Smooth muscle cell (in vitro differentiated cells): ENCODE data around the gene PRCC. TPM values are rescaled to one million over a fixed set of nuclear protein-coding genes. Genes with fewer than 3 reads are reported as not detected.

ENCODE experiments used
- DNase-seq: peaks from one replicate; lab custom pipeline; 2025; ENCODE audit not compliant: unreplicated experiment; lab: John Stamatoyannopoulos, UW
- H2AFZ ChIP-seq: fragments of 200-600 bp; sonication (generic); 2 replicates; pipeline ENCODE4 v1.6.0; 2016; ENCODE audit warnings: antibody characterized with exemption, low read depth, mild to moderate bottlenecking
- H3F3A ChIP-seq: fragments of 200-600 bp; sonication (generic); 2 replicates; pipeline ENCODE4 v1.6.0; 2017; ENCODE audit warnings: antibody characterized with exemption, low read depth
- H3K27ac ChIP-seq: fragments of 200-600 bp; sonication (generic); 2 replicates; pipeline ENCODE4 v1.5.1; 2016; ENCODE audit warnings: low read depth, mild to moderate bottlenecking
- H3K27me3 ChIP-seq: fragments of 200-600 bp; sonication (generic); 2 replicates; pipeline ENCODE4 v1.6.1; 2016; ENCODE audit warnings: low read depth, mild to moderate bottlenecking
- H3K36me3 ChIP-seq: fragments of 200-600 bp; sonication (generic); 2 replicates; pipeline ENCODE4 v1.5.1; 2016; ENCODE audit warnings: low read depth
- H3K4me1 ChIP-seq: fragments of 200-600 bp; sonication (generic); 2 replicates; pipeline ENCODE4 v1.5.1; 2016; ENCODE audit warnings: low read depth
- H3K4me2 ChIP-seq: fragments of 200-600 bp; sonication (generic); 2 replicates; pipeline ENCODE4 v1.6.0; 2016; ENCODE audit warnings: mild to moderate bottlenecking
- H3K4me3 ChIP-seq: fragments of 200-600 bp; sonication (generic); 2 replicates; pipeline ENCODE4 v1.5.1; 2016; ENCODE audit warnings: mild to moderate bottlenecking
- H3K79me2 ChIP-seq: fragments of 200-600 bp; sonication (generic); 2 replicates; pipeline ENCODE4 v1.6.0; 2016; ENCODE audit warnings: low read depth, mild to moderate bottlenecking
- H3K9ac ChIP-seq: fragments of 200-600 bp; sonication (generic); 2 replicates; pipeline ENCODE4 v1.6.0; 2016; ENCODE audit warnings: low read depth
- H3K9me3 ChIP-seq: fragments of 200-600 bp; sonication (generic); replicated peaks from 2 replicates; pipeline ENCODE4 v1.5.1; 2016; ENCODE audit warnings: low read depth
- H4K20me1 ChIP-seq: fragments of 200-600 bp; sonication (generic); 2 replicates; pipeline ENCODE4 v1.6.0; 2016; ENCODE audit warnings: low read depth
- WGBS: methylation state at CpG from one replicate; pipeline ENCODE4 v1.1.7; 2016; ENCODE audit warnings: low lambda C conversion rate; 5-methylcytosine and 5-hydroxymethylcytosine counted together
- polyA plus RNA-seq: library from polyadenylated mRNA; unstranded; fragments of >200 nt; fragmentation: Nextera tagmentation; extraction: Ambion mirVana; gene quantifications from 2 replicates; pipeline ENCODE4 v1.2.1, GENCODE V29; 2016
- total RNA-seq: library from RNA; depleted of rRNA; stranded (reverse); fragments of >200 nt; gene quantifications from 2 replicates; pipeline ENCODE4 v1.2.3, GENCODE V29; 2014
- TF ChIP-seq, protein P1 (sequence below): fragments of 200-600 bp; sonication (generic); IDR thresholded peaks from 2 replicates; pipeline ENCODE4 v1.5.1; 2017; ENCODE audit warnings: borderline replicate concordance, mild to moderate bottlenecking, antibody characterized with exemption; ENCODE audit not compliant: insufficient read depth, poor library complexity, severe bottlenecking

PRCC gene
- total and polyA plus RNA-seq, 2 experiments from 2014 or later, result 37.7 to 68.7 TPM

DNA sequence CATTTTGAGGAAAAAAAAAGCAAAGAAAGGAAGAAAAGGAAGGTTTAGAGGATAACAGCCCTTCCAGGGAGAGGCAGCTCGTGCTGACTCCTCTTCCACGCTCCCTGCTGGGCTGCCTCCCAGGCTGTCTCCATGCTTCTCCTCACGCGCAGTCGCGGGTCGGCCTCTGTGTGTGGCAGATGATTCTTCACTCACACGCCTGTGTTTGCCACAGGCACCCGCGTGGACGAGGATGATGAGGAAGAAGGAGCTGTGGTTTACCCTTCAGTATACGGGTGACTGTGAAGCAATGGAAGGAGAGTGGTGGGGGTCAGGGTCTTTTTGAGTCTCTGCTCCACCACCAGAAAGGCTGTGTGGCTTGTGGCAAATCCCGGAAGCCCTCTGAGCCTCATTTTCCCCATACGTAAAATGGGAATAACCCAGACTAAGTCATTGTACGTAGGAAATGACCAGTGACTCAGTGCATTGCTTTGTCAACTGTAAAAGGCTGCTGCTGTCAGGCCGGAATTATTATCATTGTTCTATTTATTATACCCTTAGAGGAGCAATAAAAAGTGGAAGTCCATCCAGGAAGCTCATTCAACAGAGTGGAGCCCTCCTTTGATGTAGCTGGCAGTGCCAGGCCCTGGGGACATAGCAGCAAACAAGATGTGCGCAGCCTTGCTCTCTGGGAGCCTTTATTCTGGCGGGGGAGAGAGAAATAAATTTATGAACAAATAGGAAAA is 61.2 kb downstream of the PRCC start:
- TF ChIP-seq, protein P1, sequence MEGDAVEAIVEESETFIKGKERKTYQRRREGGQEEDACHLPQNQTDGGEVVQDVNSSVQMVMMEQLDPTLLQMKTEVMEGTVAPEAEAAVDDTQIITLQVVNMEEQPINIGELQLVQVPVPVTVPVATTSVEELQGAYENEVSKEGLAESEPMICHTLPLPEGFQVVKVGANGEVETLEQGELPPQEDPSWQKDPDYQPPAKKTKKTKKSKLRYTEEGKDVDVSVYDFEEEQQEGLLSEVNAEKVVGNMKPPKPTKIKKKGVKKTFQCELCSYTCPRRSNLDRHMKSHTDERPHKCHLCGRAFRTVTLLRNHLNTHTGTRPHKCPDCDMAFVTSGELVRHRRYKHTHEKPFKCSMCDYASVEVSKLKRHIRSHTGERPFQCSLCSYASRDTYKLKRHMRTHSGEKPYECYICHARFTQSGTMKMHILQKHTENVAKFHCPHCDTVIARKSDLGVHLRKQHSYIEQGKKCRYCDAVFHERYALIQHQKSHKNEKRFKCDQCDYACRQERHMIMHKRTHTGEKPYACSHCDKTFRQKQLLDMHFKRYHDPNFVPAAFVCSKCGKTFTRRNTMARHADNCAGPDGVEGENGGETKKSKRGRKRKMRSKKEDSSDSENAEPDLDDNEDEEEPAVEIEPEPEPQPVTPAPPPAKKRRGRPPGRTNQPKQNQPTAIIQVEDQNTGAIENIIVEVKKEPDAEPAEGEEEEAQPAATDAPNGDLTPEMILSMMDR, result no peak
- Histone ChIP-seq H3K27ac (no peak overlapping the region), H3K36me3 (no peaks in the 10 kb centered on the region), H4K20me1 (no peaks in the 10 kb centered on the region), H3F3A (no peaks in the 10 kb centered on the region), H3K79me2 (no peaks in the 10 kb centered on the region), H3K9ac (no peak overlapping the region), H2AFZ (no peak overlapping the region), H3K9me3 (no peaks in the 10 kb centered on the region), H3K27me3 (peaks cover 14% of the 10 kb centered on the region), H3K4me1 (no peaks in the 10 kb centered on the region), H3K4me3 (no peak overlapping the region), H3K4me2 (no peak overlapping the region)
- DNase-seq, result no peak
- WGBS, result 75% methylated on average over 18 of the region's 18 CpGs

DNA sequence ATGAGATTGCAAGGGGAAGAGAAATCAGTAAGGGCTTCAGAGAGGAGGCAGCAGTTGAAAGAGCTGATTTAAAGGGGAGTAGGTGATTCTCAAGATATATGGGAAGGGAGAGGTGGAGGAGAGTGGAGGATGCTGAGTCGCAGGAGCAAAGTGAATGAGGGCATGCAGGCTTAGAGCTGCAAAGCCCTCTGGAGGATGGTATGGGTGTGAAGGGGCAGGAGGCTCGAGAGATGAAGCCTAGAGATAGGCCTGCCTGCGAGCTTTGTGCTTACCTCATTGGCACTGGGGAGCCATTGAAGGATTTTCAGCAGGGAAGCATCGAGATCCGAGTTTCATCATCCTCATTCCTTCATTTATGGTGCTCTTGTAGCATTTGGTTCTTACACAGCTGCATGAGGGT is 65.1 kb downstream of the PRCC start:
- Histone ChIP-seq H3K27ac (no peak overlapping the region), H3K4me2 (no peak overlapping the region), H3K79me2 (no peaks in the 10 kb centered on the region), H4K20me1 (no peaks in the 10 kb centered on the region), H3F3A (no peaks in the 10 kb centered on the region), H3K4me1 (no peaks in the 10 kb centered on the region), H3K27me3 (peaks cover 35% of the 10 kb centered on the region), H3K9ac (no peak overlapping the region), H3K4me3 (no peak overlapping the region), H2AFZ (no peak overlapping the region), H3K36me3 (no peaks in the 10 kb centered on the region), H3K9me3 (no peaks in the 10 kb centered on the region)
- 57% methylated on average over 5 of the region's 5 CpGs for WGBS
- no peak for DNase-seq
- TF ChIP-seq, protein P1, result no peak

DNA sequence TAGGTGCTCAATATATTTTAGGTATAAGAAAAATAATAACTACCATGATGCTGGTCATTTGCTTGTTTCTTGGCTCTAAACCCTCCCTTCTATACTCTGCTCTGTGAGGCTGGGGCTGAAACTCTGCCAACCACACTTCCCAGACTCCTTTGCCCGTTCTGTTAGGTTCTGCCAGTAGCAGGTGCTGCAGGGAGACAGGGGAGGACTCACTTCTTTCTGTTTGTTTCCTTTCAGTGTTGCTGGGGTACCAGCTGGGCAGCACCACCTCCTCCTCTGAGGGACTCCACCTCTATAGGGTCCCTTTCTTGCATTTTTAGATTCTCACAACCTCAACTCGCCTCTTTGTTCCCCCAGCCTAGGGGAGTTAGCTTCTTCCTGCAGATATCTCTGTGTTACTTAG is 66.3 kb downstream of the PRCC start:
- no peaks in the 10 kb centered on the region for H3K4me1 ChIP-seq
- TF ChIP-seq, protein P1, result no peak
- H3K4me2 ChIP-seq, result no peak overlapping the region
- peaks cover 35% of the 10 kb centered on the region for H3K27me3 ChIP-seq
- no peak for DNase-seq
- 75% methylated on average over 2 of the region's 2 CpGs for WGBS
- no peaks in the 10 kb centered on the region for H3K36me3 ChIP-seq
- H2AFZ ChIP-seq, result no peak overlapping the region
- H3K27ac ChIP-seq, result no peak overlapping the region
- H3K4me3 ChIP-seq, result no peak overlapping the region
- no peaks in the 10 kb centered on the region for H3K9me3 ChIP-seq
- no peaks in the 10 kb centered on the region for H4K20me1 ChIP-seq
- H3F3A ChIP-seq, result no peaks in the 10 kb centered on the region
- no peaks in the 10 kb centered on the region for H3K79me2 ChIP-seq
- no peak overlapping the region for H3K9ac ChIP-seq

DNA sequence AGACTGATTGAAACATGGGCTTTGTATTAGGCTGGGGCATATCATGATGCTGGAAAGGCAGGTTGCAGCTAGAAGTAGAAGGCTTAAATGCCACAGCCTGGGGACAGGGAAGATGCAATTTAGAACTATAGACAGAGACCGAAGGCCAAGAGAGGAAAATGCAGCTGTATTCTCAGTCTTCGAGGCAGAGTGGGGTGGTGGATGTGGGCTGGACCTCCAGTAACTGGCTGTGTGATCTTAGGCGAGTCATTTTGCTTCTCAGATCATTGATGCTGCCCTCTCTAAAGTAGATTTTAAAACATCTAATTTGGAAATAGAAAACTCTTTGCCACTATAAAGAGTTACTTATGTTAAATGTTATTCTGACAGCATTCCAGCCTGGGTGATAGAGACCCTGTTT is 67.0 kb downstream of the PRCC start:
- no peaks in the 10 kb centered on the region for H3F3A ChIP-seq
- H3K4me1 ChIP-seq, result peaks cover 2% of the 10 kb centered on the region
- no peaks in the 10 kb centered on the region for H4K20me1 ChIP-seq
- no peak overlapping the region for H3K4me2 ChIP-seq
- TF ChIP-seq, protein P1, result no peak
- no peak overlapping the region for H3K27ac ChIP-seq
- 78% methylated on average over 3 of the region's 3 CpGs for WGBS
- DNase-seq, result no peak
- no peak overlapping the region for H3K9ac ChIP-seq
- H3K9me3 ChIP-seq, result no peaks in the 10 kb centered on the region
- no peak overlapping the region for H3K4me3 ChIP-seq
- no peaks in the 10 kb centered on the region for H3K79me2 ChIP-seq
- no peaks in the 10 kb centered on the region for H3K36me3 ChIP-seq
- no peak overlapping the region for H2AFZ ChIP-seq
- peaks cover 35% of the 10 kb centered on the region for H3K27me3 ChIP-seq
